ENCODE measurements around the gene RTL9. TPM values are rescaled to one million over a fixed set of nuclear protein-coding genes. Genes with fewer than 3 reads are reported as not detected.

RTL9 gene
- total RNA-seq, 1 donor from 2014 or later: 0.05 TPM

DNA sequence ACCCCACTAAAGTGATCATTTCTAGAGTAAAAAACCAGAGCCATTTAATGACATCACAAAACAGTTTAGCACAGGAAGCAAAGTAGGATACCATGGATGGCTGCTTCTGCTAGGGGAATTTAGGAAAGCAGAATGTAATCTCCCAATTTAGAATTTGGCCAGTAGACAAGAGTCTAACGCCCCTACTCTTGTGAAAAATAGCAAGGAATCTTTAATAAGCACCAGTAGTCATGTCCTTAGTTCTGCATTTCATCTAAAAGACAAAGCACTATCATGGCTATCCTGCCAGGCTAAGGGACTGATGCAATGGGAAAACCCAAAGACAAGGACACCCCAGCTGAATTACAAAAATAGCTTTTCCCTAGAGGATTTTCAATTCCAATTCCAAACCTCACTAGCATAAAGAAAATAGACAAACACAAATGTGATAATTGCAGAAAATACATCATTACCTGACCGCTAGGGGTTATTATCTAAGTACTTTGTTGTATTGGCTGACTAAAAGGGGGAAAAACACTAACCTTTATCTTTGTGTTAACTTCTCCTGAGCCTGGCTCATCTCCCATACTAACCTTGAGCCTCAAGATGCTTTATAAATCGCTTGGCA lies 38.2 kb upstream of the RTL9 start:
- Mint-ChIP-seq H3K27me3 (ENCODE audit: unreplicated experiment) (peaks cover 52% of the 10 kb centered on the region), H3K9me3 (ENCODE audit: unreplicated experiment) (peaks cover 2% of the 10 kb centered on the region), H3K4me3 (ENCODE audit: unreplicated experiment) (no peak overlapping the region), H3K36me3 (ENCODE audit: unreplicated experiment) (no peaks in the 10 kb centered on the region), H3K4me1 (ENCODE audit: unreplicated experiment) (peaks cover 19% of the 10 kb centered on the region), H3K27ac (ENCODE audit: unreplicated experiment) (no peak overlapping the region)
- no peak for DNase-seq (ENCODE audit: extremely low spot score, unreplicated experiment)
- TF ChIP-seq, protein P1, sequence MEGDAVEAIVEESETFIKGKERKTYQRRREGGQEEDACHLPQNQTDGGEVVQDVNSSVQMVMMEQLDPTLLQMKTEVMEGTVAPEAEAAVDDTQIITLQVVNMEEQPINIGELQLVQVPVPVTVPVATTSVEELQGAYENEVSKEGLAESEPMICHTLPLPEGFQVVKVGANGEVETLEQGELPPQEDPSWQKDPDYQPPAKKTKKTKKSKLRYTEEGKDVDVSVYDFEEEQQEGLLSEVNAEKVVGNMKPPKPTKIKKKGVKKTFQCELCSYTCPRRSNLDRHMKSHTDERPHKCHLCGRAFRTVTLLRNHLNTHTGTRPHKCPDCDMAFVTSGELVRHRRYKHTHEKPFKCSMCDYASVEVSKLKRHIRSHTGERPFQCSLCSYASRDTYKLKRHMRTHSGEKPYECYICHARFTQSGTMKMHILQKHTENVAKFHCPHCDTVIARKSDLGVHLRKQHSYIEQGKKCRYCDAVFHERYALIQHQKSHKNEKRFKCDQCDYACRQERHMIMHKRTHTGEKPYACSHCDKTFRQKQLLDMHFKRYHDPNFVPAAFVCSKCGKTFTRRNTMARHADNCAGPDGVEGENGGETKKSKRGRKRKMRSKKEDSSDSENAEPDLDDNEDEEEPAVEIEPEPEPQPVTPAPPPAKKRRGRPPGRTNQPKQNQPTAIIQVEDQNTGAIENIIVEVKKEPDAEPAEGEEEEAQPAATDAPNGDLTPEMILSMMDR (IDR thresholded peaks at IDR 0.05): no peak

- Mint-ChIP-seq H3K9me3 (ENCODE audit: unreplicated experiment) (peaks cover 6% of the 10 kb centered on the region), H3K27ac (ENCODE audit: unreplicated experiment) (no peak overlapping the region), H3K36me3 (ENCODE audit: unreplicated experiment) (no peaks in the 10 kb centered on the region), H3K4me3 (ENCODE audit: unreplicated experiment) (no peak overlapping the region), H3K4me1 (ENCODE audit: unreplicated experiment) (peaks cover 13% of the 10 kb centered on the region), H3K27me3 (ENCODE audit: unreplicated experiment) (peaks cover 56% of the 10 kb centered on the region)
- DNase-seq (ENCODE audit: extremely low spot score, unreplicated experiment): no peak
- TF ChIP-seq, protein P1 (IDR thresholded peaks at IDR 0.05): no peak
Observed at GRCh38 chrX:110321081-110321480, 37.6 kb upstream of the RTL9 start.

DNA sequence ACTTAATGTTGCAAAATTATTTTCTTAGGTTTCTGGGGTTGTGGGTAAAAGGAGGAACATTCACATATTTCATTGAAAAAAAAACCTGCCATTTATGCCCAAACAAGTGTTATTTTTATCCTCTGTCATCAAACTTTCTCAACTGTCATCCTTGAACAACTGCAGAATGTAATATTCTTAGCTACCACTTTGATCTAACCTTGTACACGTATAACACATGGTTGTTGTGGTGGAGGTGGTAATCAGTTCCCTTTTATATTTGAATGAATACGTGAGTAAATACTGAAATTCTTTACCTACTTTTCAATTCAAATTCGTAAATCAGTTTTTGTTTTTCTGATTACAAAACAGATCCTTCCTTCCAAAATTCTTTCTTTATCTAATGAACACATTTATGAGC lies 37.0 kb upstream of the RTL9 start:
- peaks cover 56% of the 10 kb centered on the region for H3K27me3 Mint-ChIP-seq (ENCODE audit: unreplicated experiment)
- no peaks in the 10 kb centered on the region for H3K36me3 Mint-ChIP-seq (ENCODE audit: unreplicated experiment)
- H3K9me3 Mint-ChIP-seq (ENCODE audit: unreplicated experiment): peaks cover 6% of the 10 kb centered on the region
- DNase-seq (ENCODE audit: extremely low spot score, unreplicated experiment): no peak
- peaks cover 7% of the 10 kb centered on the region for H3K4me1 Mint-ChIP-seq (ENCODE audit: unreplicated experiment)
- TF ChIP-seq, protein P1 (IDR thresholded peaks at IDR 0.05): no peak
- no peak overlapping the region for H3K27ac Mint-ChIP-seq (ENCODE audit: unreplicated experiment)
- H3K4me3 Mint-ChIP-seq (ENCODE audit: unreplicated experiment): no peak overlapping the region

DNA sequence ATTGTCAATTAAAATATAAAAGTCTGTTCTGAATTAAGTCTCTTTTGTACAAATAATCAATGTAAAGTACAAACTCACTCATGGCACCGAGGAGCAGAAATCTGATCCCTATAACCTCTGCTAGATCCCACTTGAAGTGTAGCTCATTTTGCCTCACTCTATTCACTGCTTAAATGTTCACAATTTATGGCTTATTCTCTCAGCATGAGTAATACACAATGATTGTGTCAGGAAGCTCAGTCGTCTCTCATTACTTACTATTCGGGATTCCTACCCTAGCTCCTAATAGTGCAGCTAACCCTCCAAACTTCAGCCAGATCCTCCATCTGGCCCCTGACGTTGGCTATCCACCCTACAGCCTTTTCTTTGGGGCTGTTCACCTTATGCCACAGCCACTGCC lies 36.0 kb upstream of the RTL9 start:
- no peak overlapping the region for H3K4me3 Mint-ChIP-seq (ENCODE audit: unreplicated experiment)
- no peaks in the 10 kb centered on the region for H3K36me3 Mint-ChIP-seq (ENCODE audit: unreplicated experiment)
- H3K4me1 Mint-ChIP-seq (ENCODE audit: unreplicated experiment): peaks cover 6% of the 10 kb centered on the region
- DNase-seq (ENCODE audit: extremely low spot score, unreplicated experiment): no peak
- TF ChIP-seq, protein P1 (IDR thresholded peaks at IDR 0.05): no peak
- H3K27ac Mint-ChIP-seq (ENCODE audit: unreplicated experiment): no peak overlapping the region
- peaks cover 6% of the 10 kb centered on the region for H3K9me3 Mint-ChIP-seq (ENCODE audit: unreplicated experiment)
- peaks cover 56% of the 10 kb centered on the region for H3K27me3 Mint-ChIP-seq (ENCODE audit: unreplicated experiment)

DNA sequence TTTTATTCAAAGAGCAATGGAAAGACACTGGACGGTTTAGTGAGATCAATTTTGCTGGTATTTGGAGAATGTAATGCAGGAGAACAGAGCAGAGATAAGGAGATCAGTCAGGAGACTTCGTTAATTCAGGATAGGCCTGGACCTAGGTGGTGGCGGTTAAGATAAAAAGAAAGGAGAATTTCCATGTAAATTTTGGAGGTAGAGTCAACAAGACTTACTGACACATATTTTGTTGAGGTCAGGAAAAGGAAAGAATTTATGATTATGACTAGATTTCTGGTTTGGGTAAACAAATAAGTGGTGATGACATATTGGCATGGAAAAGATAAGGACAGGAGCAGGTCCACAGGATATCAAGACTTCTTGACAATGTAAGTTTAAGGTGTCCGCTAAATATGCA lies 31.9 kb upstream of the RTL9 start:
- TF ChIP-seq, protein P1 (IDR thresholded peaks at IDR 0.05): no peak

More for the DNA sequence above, 31.9 kb upstream of the RTL9 start:
- Mint-ChIP-seq H3K9me3 (ENCODE audit: unreplicated experiment) (peaks cover 6% of the 10 kb centered on the region), H3K4me3 (ENCODE audit: unreplicated experiment) (no peak overlapping the region), H3K36me3 (ENCODE audit: unreplicated experiment) (no peaks in the 10 kb centered on the region), H3K4me1 (ENCODE audit: unreplicated experiment) (no peaks in the 10 kb centered on the region), H3K27me3 (ENCODE audit: unreplicated experiment) (peaks cover 35% of the 10 kb centered on the region), H3K27ac (ENCODE audit: unreplicated experiment) (no peak overlapping the region)
- DNase-seq (ENCODE audit: extremely low spot score, unreplicated experiment): no peak
